ENCODE measurements around the gene ST3GAL6.

The ST3GAL6 gene

GRCh38 chr3:98768961-98769360 lies 5.8 kb downstream of the ST3GAL6 start:
- no peak for DNase-seq (ENCODE audit: extremely low read depth, low read depth)
- no peak for TF ChIP-seq CTCF (IDR thresholded peaks at IDR 0.05; ENCODE audit: low read depth, low read length, missing control alignments)
- no peak overlapping the region for H3K4me3 ChIP-seq (replicated peaks; ENCODE audit: low read depth, low read length)

GRCh38 chr3:98769448-98769847 lies 6.3 kb downstream of the ST3GAL6 start:
- no peak for DNase-seq (ENCODE audit: extremely low read depth, low read depth)
- H3K4me3 ChIP-seq (replicated peaks; ENCODE audit: low read depth, low read length), result no peak overlapping the region
- no peak for TF ChIP-seq CTCF (IDR thresholded peaks at IDR 0.05; ENCODE audit: low read depth, low read length, missing control alignments)

GRCh38 chr3:98770261-98771039 lies 7.3 kb downstream of the ST3GAL6 start:
- no peak for TF ChIP-seq CTCF (IDR thresholded peaks at IDR 0.05; ENCODE audit: low read depth, low read length, missing control alignments)
- no peak for DNase-seq (ENCODE audit: extremely low read depth, low read depth)
- H3K4me3 ChIP-seq (replicated peaks; ENCODE audit: low read depth, low read length), result no peak overlapping the region

GRCh38 chr3:98772022-98772421 lies 8.9 kb downstream of the ST3GAL6 start:
- no peak for TF ChIP-seq CTCF (IDR thresholded peaks at IDR 0.05; ENCODE audit: low read depth, low read length, missing control alignments)
- DNase-seq (ENCODE audit: extremely low read depth, low read depth), result no peak
- H3K4me3 ChIP-seq (replicated peaks; ENCODE audit: low read depth, low read length), result no peak overlapping the region

GRCh38 chr3:98775459-98776139 lies 12.5 kb downstream of the ST3GAL6 start:
- DNase-seq (ENCODE audit: extremely low read depth, low read depth), result no peak
- no peak for TF ChIP-seq CTCF (IDR thresholded peaks at IDR 0.05; ENCODE audit: low read depth, low read length, missing control alignments)

GRCh38 chr3:98776140-98776493 lies 13.0 kb downstream of the ST3GAL6 start:
- no peak overlapping the region for H3K4me3 ChIP-seq (replicated peaks; ENCODE audit: low read depth, low read length)
- TF ChIP-seq CTCF (IDR thresholded peaks at IDR 0.05; ENCODE audit: low read depth, low read length, missing control alignments), result no peak
- DNase-seq (ENCODE audit: extremely low read depth, low read depth), result no peak

More at GRCh38 chr3:98775459-98776139, 12.5 kb downstream of the ST3GAL6 start:
- no peak overlapping the region for H3K4me3 ChIP-seq (replicated peaks; ENCODE audit: low read depth, low read length)
